Measurements from ENCODE around the gene ZXDB.
"Not testable (repeated sequence)": the region's sequence is repeated elsewhere in the genome, so short reads cannot be mapped to it uniquely, and the experiment has no call there.

Gene ZXDB

DNA sequence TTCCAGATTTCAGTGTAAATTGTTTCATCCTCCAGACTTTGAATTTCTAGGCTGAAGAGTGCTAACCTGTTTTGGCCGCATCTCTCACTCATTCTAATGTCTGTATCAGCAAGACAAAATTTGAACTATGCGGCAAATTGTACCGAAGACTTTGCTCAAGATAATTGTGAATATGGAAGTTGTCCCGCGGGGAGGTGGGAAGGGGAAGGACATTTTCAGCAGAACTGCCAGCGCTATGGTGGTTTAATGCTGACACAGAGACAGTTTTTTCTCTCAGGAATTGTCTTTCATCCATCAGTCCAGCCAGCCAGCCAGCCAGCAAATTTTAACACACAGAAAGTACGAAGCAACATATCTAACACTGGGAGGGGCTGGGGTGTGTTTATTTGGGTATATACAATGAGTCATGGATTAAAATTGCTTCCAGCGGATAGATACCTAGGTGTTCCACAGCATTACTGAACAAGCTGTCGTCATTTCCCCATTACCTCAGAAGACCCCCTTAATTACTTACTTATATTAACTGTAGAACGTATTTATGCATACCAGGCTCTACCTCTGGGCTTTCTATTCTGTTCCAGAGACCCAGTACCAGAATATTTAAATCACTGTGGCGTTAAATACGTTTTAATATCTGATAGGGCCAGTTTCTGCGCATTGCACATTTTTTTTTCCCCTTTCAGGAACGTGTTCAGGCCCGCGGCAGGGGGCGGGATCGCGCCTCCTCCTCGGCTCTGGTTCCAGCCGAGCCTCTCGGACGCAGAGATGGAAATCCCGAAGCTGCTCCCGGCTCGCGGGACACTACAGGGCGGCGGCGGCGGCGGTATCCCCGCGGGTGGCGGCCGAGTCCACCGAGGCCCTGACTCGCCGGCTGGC is at the start of gene ZXDB:
Gene ZXDB, plus strand, starts transcription at position 728 of the 876 bp plus-strand sequence. Its CDS starts 38 bp downstream, at position 766.
- H3K9ac ChIP-seq (ENCODE audit: insufficient read length, low read depth): peak within 1 kb of the TSS; percentile 76
- H3K4me1 ChIP-seq (ENCODE audit: insufficient read depth, insufficient read length); H3K36me3 ChIP-seq (ENCODE audit: insufficient read depth, insufficient read length, low read length); H3K27me3 ChIP-seq (ENCODE audit: insufficient read depth, insufficient read length); DNase-seq (ENCODE audit: low read depth, low spot score); H3K9me3 ChIP-seq (ENCODE audit: insufficient read depth, low read length): not testable (repeated sequence)
- peak within 1 kb of the TSS; percentile 47 for H3K4me3 ChIP-seq (ENCODE audit: insufficient read length, low read depth)

DNA sequence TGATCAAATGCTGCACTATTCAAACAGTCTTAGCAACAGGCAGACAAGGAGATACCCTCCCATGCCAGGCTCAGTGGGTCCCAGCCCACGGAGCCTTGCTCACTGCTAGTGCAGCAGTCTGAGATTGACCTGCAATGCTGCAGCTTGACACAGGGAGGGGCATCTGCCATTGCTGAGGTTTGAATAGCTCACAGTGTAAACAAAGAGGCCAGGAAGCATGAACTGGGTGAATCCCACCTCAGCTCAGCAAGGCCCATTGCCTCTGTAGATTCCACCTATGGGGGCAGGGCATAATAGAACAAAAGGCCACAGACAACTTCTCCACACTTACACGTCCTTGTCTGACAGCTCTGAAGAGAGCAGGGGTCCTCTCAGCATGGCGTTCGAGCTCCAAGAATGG is 26.6 kb upstream of the ZXDB start:
- DNase-seq (ENCODE audit: low read depth, low spot score): no peak
- peaks cover 2% of the 10 kb centered on the region for H3K4me1 ChIP-seq (ENCODE audit: insufficient read depth, insufficient read length)
- no peak for TF ChIP-seq YY1 (IDR thresholded peaks at IDR 0.05; ENCODE audit: insufficient read depth, insufficient read length)
- no peaks in the 10 kb centered on the region for H3K36me3 ChIP-seq (ENCODE audit: insufficient read depth, insufficient read length, low read length)
- H3K4me3 ChIP-seq (ENCODE audit: insufficient read length, low read depth): no peak overlapping the region
- H3K9ac ChIP-seq (ENCODE audit: insufficient read length, low read depth): no peak overlapping the region
- no peaks in the 10 kb centered on the region for H3K27me3 ChIP-seq (ENCODE audit: insufficient read depth, insufficient read length)
- H3K9me3 ChIP-seq (ENCODE audit: insufficient read depth, low read length): no peaks in the 10 kb centered on the region

DNA sequence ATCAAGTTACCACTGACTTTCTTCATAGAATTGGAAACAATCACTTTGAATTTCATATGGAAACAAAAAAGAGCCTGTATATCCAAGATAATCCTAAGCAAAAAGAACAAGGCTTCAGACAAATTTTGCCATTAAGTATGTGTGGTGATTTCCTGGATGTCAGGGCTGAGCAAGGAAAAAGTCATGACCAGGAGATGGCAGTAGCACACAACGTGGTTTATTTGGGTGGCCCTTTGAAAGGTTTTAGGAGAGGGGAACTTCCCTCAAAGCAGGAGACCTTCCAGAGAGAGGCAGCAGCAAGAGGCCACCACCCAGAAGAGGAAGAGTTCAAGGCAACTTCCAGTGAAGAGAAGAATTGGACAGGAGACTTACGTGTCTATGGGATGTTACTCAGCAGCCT is 18.1 kb upstream of the ZXDB start:
- Histone ChIP-seq H3K9me3 (ENCODE audit: insufficient read depth, low read length) (no peaks in the 10 kb centered on the region), H3K4me3 (ENCODE audit: insufficient read length, low read depth) (no peak overlapping the region), H3K4me1 (ENCODE audit: insufficient read depth, insufficient read length) (no peaks in the 10 kb centered on the region), H3K36me3 (ENCODE audit: insufficient read depth, insufficient read length, low read length) (no peaks in the 10 kb centered on the region), H3K27me3 (ENCODE audit: insufficient read depth, insufficient read length) (no peaks in the 10 kb centered on the region), H3K9ac (ENCODE audit: insufficient read length, low read depth) (no peak overlapping the region)
- DNase-seq (ENCODE audit: low read depth, low spot score): peak; percentile 27
- TF ChIP-seq SUZ12 (IDR thresholded peaks at IDR 0.05; ENCODE audit: extremely low read depth, insufficient read depth, insufficient read length) (no peak), YY1 (IDR thresholded peaks at IDR 0.05; ENCODE audit: insufficient read depth, insufficient read length) (no peak), ZNF274 (IDR thresholded peaks at IDR 0.05; ENCODE audit: low read depth, low read length) (no peak)

DNA sequence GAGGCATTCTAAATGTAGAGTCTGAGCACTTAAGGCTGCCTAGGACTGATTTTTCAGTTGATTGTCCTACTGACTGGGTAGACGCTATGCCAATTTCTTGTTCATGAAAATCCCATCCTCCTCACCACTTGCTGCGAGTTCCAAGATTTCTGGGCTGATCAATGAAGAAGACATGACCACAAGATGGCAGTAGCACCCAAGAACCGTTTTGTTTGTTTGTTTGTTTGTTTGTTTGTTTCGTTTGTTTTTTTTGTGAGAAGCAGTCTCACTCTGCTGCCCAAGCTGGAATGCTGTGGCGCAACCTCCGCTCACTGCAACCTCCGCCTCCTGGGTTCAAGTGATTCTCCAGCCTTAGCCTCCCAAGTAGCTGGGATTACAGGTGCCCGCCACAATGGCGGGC is 8.9 kb upstream of the ZXDB start:
- H3K9ac ChIP-seq (ENCODE audit: insufficient read length, low read depth); H3K4me3 ChIP-seq (ENCODE audit: insufficient read length, low read depth); H3K27me3 ChIP-seq (ENCODE audit: insufficient read depth, insufficient read length); DNase-seq (ENCODE audit: low read depth, low spot score); H3K9me3 ChIP-seq (ENCODE audit: insufficient read depth, low read length); H3K36me3 ChIP-seq (ENCODE audit: insufficient read depth, insufficient read length, low read length); H3K4me1 ChIP-seq (ENCODE audit: insufficient read depth, insufficient read length): not testable (repeated sequence)

DNA sequence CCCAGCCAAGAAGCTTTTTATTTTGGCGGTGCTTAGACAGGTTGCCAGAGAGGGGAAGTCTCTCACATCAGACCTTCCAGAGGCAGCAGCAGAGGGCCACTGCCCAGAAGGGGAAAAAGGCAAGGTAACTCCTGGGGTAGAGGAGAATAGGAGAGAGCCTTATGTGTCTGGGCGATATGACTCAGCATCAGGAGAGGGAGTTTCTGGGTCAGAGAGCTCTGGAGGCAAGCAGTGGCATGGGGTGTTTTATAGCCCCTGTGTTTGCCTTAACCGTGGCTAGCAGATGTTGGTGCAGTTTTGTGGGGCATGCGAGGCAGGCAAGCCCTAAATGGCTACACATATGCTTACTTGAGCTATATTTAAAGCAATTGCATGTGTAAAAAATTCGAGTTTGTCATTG is 8.3 kb upstream of the ZXDB start:
- H3K4me1 ChIP-seq (ENCODE audit: insufficient read depth, insufficient read length): no peaks in the 10 kb centered on the region
- no peak overlapping the region for H3K4me3 ChIP-seq (ENCODE audit: insufficient read length, low read depth)
- no peak for DNase-seq (ENCODE audit: low read depth, low spot score)
- H3K36me3 ChIP-seq (ENCODE audit: insufficient read depth, insufficient read length, low read length): no peaks in the 10 kb centered on the region
- H3K9ac ChIP-seq (ENCODE audit: insufficient read length, low read depth): no peak overlapping the region
- no peaks in the 10 kb centered on the region for H3K9me3 ChIP-seq (ENCODE audit: insufficient read depth, low read length)
- no peak for TF ChIP-seq YY1 (IDR thresholded peaks at IDR 0.05; ENCODE audit: insufficient read depth, insufficient read length)
- no peak for TF ChIP-seq SUZ12 (IDR thresholded peaks at IDR 0.05; ENCODE audit: extremely low read depth, insufficient read depth, insufficient read length)
- no peak for TF ChIP-seq ZNF274 (IDR thresholded peaks at IDR 0.05; ENCODE audit: low read depth, low read length)
- no peaks in the 10 kb centered on the region for H3K27me3 ChIP-seq (ENCODE audit: insufficient read depth, insufficient read length)

DNA sequence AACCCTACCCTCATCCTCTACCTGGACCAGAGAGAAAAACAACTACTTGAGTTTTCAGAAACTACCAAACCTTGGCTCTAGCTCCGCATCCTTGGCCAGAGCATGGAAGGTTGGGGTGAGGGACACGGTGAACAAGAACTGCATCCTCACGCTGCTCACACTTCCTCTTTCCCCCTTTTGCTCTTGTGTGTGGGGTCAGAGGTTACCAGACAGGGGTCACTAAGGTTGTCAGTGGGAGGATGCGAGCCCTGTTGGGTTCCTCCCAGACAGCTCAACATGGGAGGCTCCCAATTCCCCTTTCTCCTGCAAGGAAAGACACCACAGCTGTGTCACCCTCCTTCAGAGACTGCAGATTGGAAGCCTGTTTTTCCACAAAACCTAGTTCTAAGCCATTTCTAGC is 5.5 kb upstream of the ZXDB start:
- Histone ChIP-seq H3K9ac (ENCODE audit: insufficient read length, low read depth) (no peak overlapping the region), H3K36me3 (ENCODE audit: insufficient read depth, insufficient read length, low read length) (no peaks in the 10 kb centered on the region), H3K4me1 (ENCODE audit: insufficient read depth, insufficient read length) (no peaks in the 10 kb centered on the region), H3K9me3 (ENCODE audit: insufficient read depth, low read length) (no peaks in the 10 kb centered on the region), H3K4me3 (ENCODE audit: insufficient read length, low read depth) (no peak overlapping the region), H3K27me3 (ENCODE audit: insufficient read depth, insufficient read length) (no peaks in the 10 kb centered on the region)
- no peak for DNase-seq (ENCODE audit: low read depth, low spot score)
- no peak for TF ChIP-seq ZNF274 (IDR thresholded peaks at IDR 0.05; ENCODE audit: low read depth, low read length)
- TF ChIP-seq YY1 (IDR thresholded peaks at IDR 0.05; ENCODE audit: insufficient read depth, insufficient read length): no peak
- TF ChIP-seq SUZ12 (IDR thresholded peaks at IDR 0.05; ENCODE audit: extremely low read depth, insufficient read depth, insufficient read length): no peak

DNA sequence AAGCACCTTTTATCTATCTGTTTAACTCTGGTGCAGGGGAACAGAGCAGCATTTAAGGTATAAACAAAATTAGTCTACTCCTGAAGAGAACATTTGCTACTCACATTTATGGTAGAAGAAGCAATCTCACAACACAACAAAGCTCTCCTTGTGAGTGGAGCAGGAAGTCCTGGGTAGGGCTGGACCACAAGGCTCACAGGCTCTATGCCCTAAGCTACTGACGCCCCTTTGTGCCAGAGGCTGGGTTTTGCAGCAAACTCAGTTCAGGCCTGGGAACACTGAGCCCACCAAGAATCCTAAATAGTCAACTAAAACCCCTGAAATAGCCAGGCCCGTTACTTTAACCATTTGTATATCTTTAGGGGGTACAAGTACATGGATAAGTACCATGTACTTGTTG is 4.7 kb upstream of the ZXDB start:
- TF ChIP-seq YY1 (IDR thresholded peaks at IDR 0.05; ENCODE audit: insufficient read depth, insufficient read length): no peak
- TF ChIP-seq SUZ12 (IDR thresholded peaks at IDR 0.05; ENCODE audit: extremely low read depth, insufficient read depth, insufficient read length): no peak
- TF ChIP-seq ZNF274 (IDR thresholded peaks at IDR 0.05; ENCODE audit: low read depth, low read length): no peak
- Histone ChIP-seq H3K27me3 (ENCODE audit: insufficient read depth, insufficient read length) (no peaks in the 10 kb centered on the region), H3K9me3 (ENCODE audit: insufficient read depth, low read length) (no peaks in the 10 kb centered on the region), H3K4me3 (ENCODE audit: insufficient read length, low read depth) (no peak overlapping the region), H3K36me3 (ENCODE audit: insufficient read depth, insufficient read length, low read length) (no peaks in the 10 kb centered on the region), H3K4me1 (ENCODE audit: insufficient read depth, insufficient read length) (no peaks in the 10 kb centered on the region), H3K9ac (ENCODE audit: insufficient read length, low read depth) (no peak overlapping the region)
- no peak for DNase-seq (ENCODE audit: low read depth, low spot score)

DNA sequence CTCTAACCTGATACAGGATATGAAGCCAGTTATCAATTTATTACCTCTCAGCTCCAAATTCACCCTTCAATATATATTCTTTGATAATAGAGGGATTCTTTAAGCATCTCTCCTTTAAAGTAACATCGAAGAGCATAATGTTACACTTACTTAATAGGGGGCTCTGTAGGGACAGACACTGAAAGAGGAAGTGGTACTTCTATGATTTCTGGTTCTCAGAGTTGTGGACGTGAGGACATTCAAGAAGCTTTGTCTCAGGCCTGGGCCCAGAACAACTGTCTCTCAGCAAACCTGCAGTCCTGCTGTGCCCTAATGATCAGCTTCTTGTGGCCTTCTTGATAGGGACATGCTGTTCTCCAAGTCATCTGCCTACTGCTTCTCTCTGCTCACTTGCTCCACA is 4.2 kb upstream of the ZXDB start:
- Histone ChIP-seq H3K36me3 (ENCODE audit: insufficient read depth, insufficient read length, low read length) (no peaks in the 10 kb centered on the region), H3K27me3 (ENCODE audit: insufficient read depth, insufficient read length) (no peaks in the 10 kb centered on the region), H3K9me3 (ENCODE audit: insufficient read depth, low read length) (no peaks in the 10 kb centered on the region), H3K9ac (ENCODE audit: insufficient read length, low read depth) (no peak overlapping the region), H3K4me3 (ENCODE audit: insufficient read length, low read depth) (no peak overlapping the region), H3K4me1 (ENCODE audit: insufficient read depth, insufficient read length) (no peaks in the 10 kb centered on the region)
- TF ChIP-seq SUZ12 (IDR thresholded peaks at IDR 0.05; ENCODE audit: extremely low read depth, insufficient read depth, insufficient read length) (no peak), YY1 (IDR thresholded peaks at IDR 0.05; ENCODE audit: insufficient read depth, insufficient read length) (no peak), ZNF274 (IDR thresholded peaks at IDR 0.05; ENCODE audit: low read depth, low read length) (no peak)
- DNase-seq (ENCODE audit: low read depth, low spot score): no peak

DNA sequence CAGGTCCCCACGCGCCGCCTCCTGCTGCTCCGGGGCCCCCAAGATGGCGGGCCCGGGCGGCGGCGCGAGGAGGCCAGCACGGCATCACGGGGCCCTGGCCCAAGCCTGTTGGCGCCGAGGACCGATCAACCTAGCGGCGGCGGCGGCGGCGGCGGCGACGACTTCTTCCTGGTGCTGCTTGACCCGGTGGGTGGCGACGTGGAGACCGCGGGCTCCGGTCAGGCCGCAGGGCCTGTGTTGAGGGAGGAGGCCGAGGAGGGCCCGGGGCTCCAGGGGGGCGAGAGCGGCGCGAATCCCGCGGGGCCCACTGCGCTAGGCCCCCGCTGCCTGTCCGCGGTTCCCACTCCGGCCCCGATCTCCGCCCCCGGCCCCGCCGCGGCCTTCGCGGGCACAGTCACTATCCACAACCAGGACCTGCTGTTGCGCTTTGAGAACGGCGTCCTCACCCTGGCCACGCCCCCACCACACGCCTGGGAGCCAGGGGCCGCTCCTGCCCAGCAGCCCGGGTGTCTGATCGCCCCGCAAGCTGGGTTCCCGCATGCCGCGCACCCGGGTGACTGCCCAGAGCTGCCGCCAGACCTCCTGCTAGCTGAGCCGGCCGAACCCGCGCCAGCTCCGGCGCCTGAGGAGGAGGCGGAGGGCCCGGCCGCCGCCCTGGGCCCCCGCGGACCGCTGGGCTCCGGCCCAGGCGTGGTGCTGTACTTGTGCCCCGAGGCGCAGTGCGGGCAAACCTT is 516 bp downstream of the ZXDB start:
- DNase-seq (ENCODE audit: low read depth, low spot score); H3K4me1 ChIP-seq (ENCODE audit: insufficient read depth, insufficient read length); H3K27me3 ChIP-seq (ENCODE audit: insufficient read depth, insufficient read length); H3K9me3 ChIP-seq (ENCODE audit: insufficient read depth, low read length); H3K36me3 ChIP-seq (ENCODE audit: insufficient read depth, insufficient read length, low read length): not testable (repeated sequence)
- Histone ChIP-seq H3K9ac (ENCODE audit: insufficient read length, low read depth) (peak overlapping the region; percentile 76), H3K4me3 (ENCODE audit: insufficient read length, low read depth) (peak overlapping the region; percentile 47)

DNA sequence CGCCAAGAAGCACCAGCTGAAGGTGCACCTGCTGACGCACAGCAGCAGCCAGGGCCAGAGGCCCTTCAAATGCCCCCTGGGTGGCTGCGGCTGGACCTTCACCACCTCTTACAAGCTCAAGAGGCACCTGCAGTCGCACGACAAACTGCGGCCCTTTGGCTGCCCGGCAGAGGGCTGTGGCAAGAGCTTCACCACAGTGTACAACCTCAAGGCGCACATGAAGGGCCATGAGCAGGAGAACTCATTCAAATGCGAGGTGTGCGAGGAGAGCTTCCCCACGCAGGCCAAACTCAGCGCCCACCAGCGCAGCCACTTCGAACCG is 1.0 kb downstream of the ZXDB start:
- Histone ChIP-seq H3K4me3 (ENCODE audit: insufficient read length, low read depth) (peak overlapping the region; percentile 47), H3K9ac (ENCODE audit: insufficient read length, low read depth) (peak overlapping the region; percentile 76)
- not testable (repeated sequence) for H3K9me3 ChIP-seq (ENCODE audit: insufficient read depth, low read length); H3K4me1 ChIP-seq (ENCODE audit: insufficient read depth, insufficient read length); DNase-seq (ENCODE audit: low read depth, low spot score); H3K36me3 ChIP-seq (ENCODE audit: insufficient read depth, insufficient read length, low read length); H3K27me3 ChIP-seq (ENCODE audit: insufficient read depth, insufficient read length)
